Stomach (tissue), 9 donors: ENCODE results near the gene MICAL2. TPM values are rescaled to one million over a fixed set of nuclear protein-coding genes. Genes with fewer than 3 reads are reported as not detected.
A peak's percentile ranks its signal among the peaks of the same experiment; 100 is the strongest.

Experiments
- DNase-seq, 2 donors: peaks; one replicate each; pipeline versions ENCODE4 v3.0.0 to v3.0.0-alpha.2; 2013 to 2019
- H3K27ac ChIP-seq, 5 donors: fragments of 200-600 bp in 4 of 5; sonication (generic) in 4 of 5; one replicate each; pipeline ENCODE4 v1.5.1; 2013 to 2019; ENCODE audit warnings: mild to moderate bottlenecking in 1 of 5, moderate library complexity in 1 of 5
- H3K27me3 ChIP-seq, 3 donors: fragments of 200-600 bp; sonication (generic); one replicate each; pipeline ENCODE4 v1.5.1; 2017 to 2019; ENCODE audit warnings: mixed run types in 1 of 3
- H3K36me3 ChIP-seq, 4 donors: fragments of 200-600 bp; sonication (generic); 1 replicate in 3 of 4; 2 replicates in 1 of 4; pipeline ENCODE4 v1.5.1; 2016 to 2019
- H3K4me1 ChIP-seq, 4 donors: fragments of 200-600 bp; sonication (generic); one replicate each; pipeline ENCODE4 v1.5.1; 2016 to 2019
- H3K4me3 ChIP-seq, 4 donors: fragments of 200-600 bp; sonication (generic) in 3 of 4; one replicate each; pipeline ENCODE4 v1.5.1; 2016 to 2019; ENCODE audit warnings: mild to moderate bottlenecking in 1 of 4
- H3K9me3 ChIP-seq, 4 donors: fragments of 200-600 bp; sonication (generic); one replicate each; pipeline ENCODE4 v1.5.1; 2016 to 2019
- EP300 ChIP-seq: sonication (generic); formaldehyde crosslinking; IDR thresholded peaks from one replicate; pipeline ENCODE4 v1.6.1; 2017; ENCODE audit warnings: antibody characterized with exemption
- POLR2A ChIP-seq, 4 donors: fragments of 450-650 bp; IDR thresholded peaks; one replicate each; pipeline ENCODE4 v1.6.1; 2016; ENCODE audit warnings: antibody characterized with exemption in 4 of 4, control low read depth in 2 of 4, mild to moderate bottlenecking in 1 of 4, moderate library complexity in 1 of 4
- POLR2AphosphoS5 ChIP-seq, 3 donors: sonication (generic); formaldehyde crosslinking; IDR thresholded peaks; one replicate each; pipeline ENCODE4 v1.6.1; 2016; ENCODE audit warnings: antibody characterized with exemption in 3 of 3
- WGBS, 5 donors: extraction: QIAGEN DNeasy Blood & Tissue Kit in 3 of 5; methylation state at CpG; one replicate each; pipeline versions ENCODE4 v1.1.5 to v1.1.7; 2013 to 2018; 5-methylcytosine and 5-hydroxymethylcytosine counted together
- intact Hi-C: fragments of 100-400 bp; cut with DNase I; formaldehyde crosslinking; loops from one replicate; pipeline ENCODE4 v1.15.1; 2023; ENCODE audit warnings: low total_unique reads
- polyA plus RNA-seq, 3 donors: library from polyadenylated mRNA; stranded (reverse); fragments of 200-250 nt; gene quantifications; one replicate each; pipeline ENCODE4 v1.2.3, GENCODE V29; 2013
- total RNA-seq, 5 donors: library from RNA; depleted of rRNA; stranded (reverse); fragments of >200 nt; gene quantifications; one replicate each; pipeline versions ENCODE4 v1.1.0 to v1.2.3, GENCODE V29; 2014 to 2016
- TF ChIP-seq, protein P1 (sequence below), 7 experiments: fragments of 450-650 bp in 4 of 7; fragments of 200-600 bp in 3 of 7; sonication (generic) in 3 of 7; IDR thresholded peaks; one replicate each; pipeline ENCODE4 v1.5.1; 2016 to 2019; ENCODE audit warnings: antibody characterized with exemption in 7 of 7, control low read depth in 2 of 7, mild to moderate bottlenecking in 1 of 7
- donor health status: healthy with polysubstance abuse.
- donor health status: Bipolar disorder and iron deficiency.
- donor health status: healthy.

Gene MICAL2
- total and polyA plus RNA-seq, 8 donors = 11.2 to 165 (median 83.3) TPM

DNA sequence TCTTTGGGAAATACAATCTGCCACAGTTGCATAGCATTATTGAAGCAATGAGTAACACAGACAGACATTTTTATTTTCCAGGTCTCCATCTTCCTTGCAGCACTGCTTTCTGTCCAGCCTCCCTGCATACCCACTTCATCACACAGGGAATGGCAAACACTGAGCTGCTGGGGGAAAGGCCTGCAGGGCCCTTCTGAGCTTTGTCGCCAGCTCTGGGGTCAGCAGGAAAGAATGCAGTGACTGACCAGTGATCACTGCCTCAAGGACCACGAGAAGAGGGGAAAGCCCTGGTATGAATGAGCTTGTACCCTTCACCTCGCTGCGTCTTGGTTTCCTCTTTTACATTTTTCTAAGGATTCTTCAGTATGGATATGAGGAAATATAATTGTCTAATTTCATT is 21.3 kb upstream of the MICAL2 start:
- WGBS, 5 donors = 88 to 97% (median 94%) methylated on average over 4 of the region's 4 CpGs
- intact Hi-C loops = no loop called here

DNA sequence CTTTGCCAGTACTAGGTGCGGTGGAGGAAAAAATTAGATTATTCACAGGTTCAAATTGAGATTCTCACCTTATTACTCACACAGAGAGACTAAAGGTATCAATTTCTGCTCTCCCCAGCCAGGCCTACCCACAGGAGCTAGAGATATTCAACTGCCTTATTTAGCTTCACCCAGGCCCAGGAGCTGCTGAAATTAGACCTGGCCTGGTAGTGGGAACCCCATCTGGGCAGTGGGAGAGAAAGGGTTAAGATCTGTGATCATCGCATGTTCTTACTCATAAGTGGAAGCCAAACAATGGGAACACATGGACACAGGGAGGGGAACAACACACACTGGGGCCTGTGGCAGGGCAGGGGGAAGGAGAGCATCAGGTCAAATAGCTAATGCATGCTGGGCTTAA is 20.9 kb upstream of the MICAL2 start:
- H3K9me3 ChIP-seq = no peaks in the 10 kb centered on the region
- no peaks in the 10 kb centered on the region for H3K27me3 ChIP-seq
- intact Hi-C loops = no loop called here
- H3K36me3 ChIP-seq = no peaks in the 10 kb centered on the region
- WGBS, 5 donors = 68 to 79% (median 73%) methylated on average over 2 of the region's 2 CpGs
- TF ChIP-seq EP300 (no peak), POLR2A (IDR thresholded peaks at IDR 0.05) (no peak), POLR2AphosphoS5 (IDR thresholded peaks at IDR 0.05) (no peak)
- TF ChIP-seq, protein P1, sequence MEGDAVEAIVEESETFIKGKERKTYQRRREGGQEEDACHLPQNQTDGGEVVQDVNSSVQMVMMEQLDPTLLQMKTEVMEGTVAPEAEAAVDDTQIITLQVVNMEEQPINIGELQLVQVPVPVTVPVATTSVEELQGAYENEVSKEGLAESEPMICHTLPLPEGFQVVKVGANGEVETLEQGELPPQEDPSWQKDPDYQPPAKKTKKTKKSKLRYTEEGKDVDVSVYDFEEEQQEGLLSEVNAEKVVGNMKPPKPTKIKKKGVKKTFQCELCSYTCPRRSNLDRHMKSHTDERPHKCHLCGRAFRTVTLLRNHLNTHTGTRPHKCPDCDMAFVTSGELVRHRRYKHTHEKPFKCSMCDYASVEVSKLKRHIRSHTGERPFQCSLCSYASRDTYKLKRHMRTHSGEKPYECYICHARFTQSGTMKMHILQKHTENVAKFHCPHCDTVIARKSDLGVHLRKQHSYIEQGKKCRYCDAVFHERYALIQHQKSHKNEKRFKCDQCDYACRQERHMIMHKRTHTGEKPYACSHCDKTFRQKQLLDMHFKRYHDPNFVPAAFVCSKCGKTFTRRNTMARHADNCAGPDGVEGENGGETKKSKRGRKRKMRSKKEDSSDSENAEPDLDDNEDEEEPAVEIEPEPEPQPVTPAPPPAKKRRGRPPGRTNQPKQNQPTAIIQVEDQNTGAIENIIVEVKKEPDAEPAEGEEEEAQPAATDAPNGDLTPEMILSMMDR (IDR thresholded peaks at IDR 0.05) = no peak
- H3K27ac ChIP-seq = peak overlapping the region; percentile 3 to 92 (median 85)
- DNase-seq = no peak
- no peak overlapping the region for H3K4me3 ChIP-seq
- H3K4me1 ChIP-seq = peaks cover 46 to 79% (median 68%) of the 10 kb centered on the region in 4 donors

More for the DNA sequence above, 21.3 kb upstream of the MICAL2 start:
- DNase-seq = no peak
- no peak overlapping the region for H3K4me3 ChIP-seq
- H3K27ac ChIP-seq = peak overlapping the region in 4 of 5 donors; percentile 75 to 92 (median 88)
- TF ChIP-seq, protein P1 (IDR thresholded peaks at IDR 0.05) = no peak
- TF ChIP-seq POLR2A (IDR thresholded peaks at IDR 0.05) (no peak), EP300 (no peak), POLR2AphosphoS5 (IDR thresholded peaks at IDR 0.05) (no peak)
- H3K36me3 ChIP-seq = no peaks in the 10 kb centered on the region
- peaks cover 46 to 79% (median 68%) of the 10 kb centered on the region in 4 donors for H3K4me1 ChIP-seq
- no peaks in the 10 kb centered on the region for H3K9me3 ChIP-seq
- H3K27me3 ChIP-seq = no peaks in the 10 kb centered on the region

DNA sequence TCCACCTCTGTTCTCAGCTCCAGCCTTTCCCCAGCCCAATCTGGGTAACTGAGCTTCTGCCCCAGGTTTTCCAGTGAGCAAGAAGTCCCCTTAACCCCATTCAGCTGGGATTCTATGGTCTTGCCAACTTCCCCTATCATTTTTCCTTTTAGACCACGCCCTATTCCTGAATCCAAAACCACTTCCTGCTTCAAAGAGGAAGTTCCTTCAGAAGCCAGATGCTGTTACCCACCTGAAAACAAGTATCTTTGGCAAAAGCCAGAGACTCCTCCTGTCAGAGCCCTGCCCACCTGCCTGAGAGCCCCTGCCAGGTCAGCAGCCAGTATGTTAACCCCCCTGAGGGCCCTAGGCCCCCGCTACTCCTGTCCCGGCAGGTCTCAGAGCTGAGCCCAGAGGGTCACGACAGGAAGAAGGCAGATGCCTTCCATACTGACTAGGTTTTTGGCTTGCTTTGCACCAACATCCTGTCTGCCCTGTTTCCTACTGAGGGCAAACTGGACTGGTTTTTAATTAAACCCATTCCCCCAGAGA is 20.3 kb upstream of the MICAL2 start:
- Histone ChIP-seq H3K27me3 (no peaks in the 10 kb centered on the region), H3K36me3 (no peaks in the 10 kb centered on the region), H3K27ac (peak overlapping the region; percentile 75 to 92 (median 85)), H3K4me3 (no peak overlapping the region), H3K4me1 (peaks cover 46 to 84% (median 68%) of the 10 kb centered on the region in 4 donors), H3K9me3 (no peaks in the 10 kb centered on the region)
- 36 to 67% (median 52%) methylated on average over 3 to 4 of the region's 4 CpGs for WGBS, 5 donors
- intact Hi-C loops = no loop called here
- TF ChIP-seq POLR2AphosphoS5 (IDR thresholded peaks at IDR 0.05) = peak in 1 of 3 donors; percentile 34
- TF ChIP-seq, protein P1 (IDR thresholded peaks at IDR 0.05) = no peak
- peak in 1 of 2 donors; percentile 73 for DNase-seq

DNA sequence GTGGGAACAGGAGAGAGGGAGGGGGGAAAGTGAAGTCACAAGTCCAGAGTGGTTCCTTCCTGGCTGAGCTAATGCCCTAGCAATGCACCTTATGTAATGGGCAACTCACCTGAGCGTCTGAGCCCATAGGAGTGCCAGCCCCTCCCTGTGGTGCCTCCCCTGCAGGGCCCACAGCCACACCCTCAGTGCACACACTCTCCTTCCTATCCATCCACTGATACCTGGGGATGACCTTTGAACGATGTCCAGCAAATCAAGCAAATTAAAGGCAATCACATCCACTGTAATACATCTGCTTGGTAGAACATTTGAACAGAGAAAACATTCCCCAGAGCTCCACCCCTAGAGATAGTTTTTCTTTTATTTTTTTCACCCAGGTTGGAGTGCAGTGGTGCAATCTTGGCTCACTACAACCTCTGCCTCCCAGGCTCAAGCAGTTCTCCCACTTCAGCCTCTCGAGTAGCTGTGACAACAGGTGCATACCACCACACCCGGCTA is 19.6 kb upstream of the MICAL2 start:
- 48 to 65% (median 55%) methylated on average over 4 of the region's 4 CpGs for WGBS, 5 donors
- Histone ChIP-seq H3K27ac (peak overlapping the region; percentile 66 to 92 (median 85)), H3K27me3 (no peaks in the 10 kb centered on the region), H3K9me3 (no peaks in the 10 kb centered on the region), H3K36me3 (no peaks in the 10 kb centered on the region), H3K4me1 (peaks cover 40 to 81% (median 61%) of the 10 kb centered on the region in 4 donors), H3K4me3 (no peak overlapping the region)
- no peak for TF ChIP-seq EP300
- TF ChIP-seq, protein P1 (IDR thresholded peaks at IDR 0.05) = no peak
- no peak for TF ChIP-seq POLR2A (IDR thresholded peaks at IDR 0.05)
- peak in 2 of 3 donors; percentile 38 to 65 for TF ChIP-seq POLR2AphosphoS5 (IDR thresholded peaks at IDR 0.05)
- DNase-seq = peak; percentile 64 to 94
- intact Hi-C loops = no loop called here
